ENCODE results near the gene FRAT2. TPM values are rescaled to one million over a fixed set of nuclear protein-coding genes. Genes with fewer than 3 reads are reported as not detected.
A peak's percentile ranks its signal among the peaks of the same experiment; 100 is the strongest.

The FRAT2 gene
- total and polyA plus RNA-seq, 4 experiments from 2014 or later, result 13.1 to 30.4 (median 22.1) TPM

GRCh38 chr10:97363071-97363470 is 28.5 kb upstream of the FRAT2 start:
- H3K9me3 ChIP-seq (ENCODE audit: control insufficient read depth in 1 of 2, low read length in 2 of 2), result no peaks in the 10 kb centered on the region
- POLR2A ChIA-PET (ENCODE audit: partially characterized antibody), result no interaction called here
- H3K27me3 ChIP-seq (ENCODE audit: insufficient read depth, low read length), result no peaks in the 10 kb centered on the region
- Mint-ChIP-seq H3K4me3 (no peak overlapping the region), H3K36me3 (peaks cover 18 to 58% of the 10 kb centered on the region in 2 donors), H3K4me1 (no peaks in the 10 kb centered on the region), H3K27me3 (no peaks in the 10 kb centered on the region), H3K9me3 (no peaks in the 10 kb centered on the region), H3K27ac (no peak overlapping the region)
- H3K27ac ChIP-seq (ENCODE audit: low read depth, low read length), result no peak overlapping the region
- CTCF ChIA-PET (ENCODE audit: partially characterized antibody), result interaction anchor here (3.9 kb wide), 1 partner anchor 84 kb away, joined by 19 read pairs; no protein-coding TSS in a partner anchor
- H3K4me3 ChIP-seq (ENCODE audit: low read length in 2 of 2), result no peak overlapping the region
- peaks cover 10% of the 10 kb centered on the region for H3K36me3 ChIP-seq (ENCODE audit: insufficient read depth, low read length)
- DNase-seq, result no peak
- H3K4me1 ChIP-seq (ENCODE audit: insufficient read depth, low read length), result no peaks in the 10 kb centered on the region
- intact Hi-C loops (cut with micrococcal nuclease), result loop anchor here (2.0 kb wide), 1 partner anchor 84 kb away; no protein-coding TSS in a partner anchor

GRCh38 chr10:97362310-97363033 is 27.9 kb upstream of the FRAT2 start:
- POLR2A ChIA-PET (ENCODE audit: partially characterized antibody), result no interaction called here
- peaks cover 17 to 58% of the 10 kb centered on the region in 2 donors for H3K36me3 Mint-ChIP-seq
- H3K27me3 Mint-ChIP-seq, result no peaks in the 10 kb centered on the region
- H3K4me1 Mint-ChIP-seq, result no peaks in the 10 kb centered on the region
- Histone ChIP-seq H3K4me3 (ENCODE audit: low read length in 2 of 2) (no peak overlapping the region), H3K27me3 (ENCODE audit: insufficient read depth, low read length) (no peaks in the 10 kb centered on the region), H3K4me1 (ENCODE audit: insufficient read depth, low read length) (no peaks in the 10 kb centered on the region), H3K27ac (ENCODE audit: low read depth, low read length) (no peak overlapping the region), H3K36me3 (ENCODE audit: insufficient read depth, low read length) (peaks cover 10% of the 10 kb centered on the region), H3K9me3 (ENCODE audit: control insufficient read depth in 1 of 2, low read length in 2 of 2) (no peaks in the 10 kb centered on the region)
- no peak for DNase-seq
- intact Hi-C loops (cut with micrococcal nuclease), result loop anchor here (2.0 kb wide), 1 partner anchor 84 kb away; no protein-coding TSS in a partner anchor
- CTCF ChIA-PET (ENCODE audit: partially characterized antibody), result interaction anchor here (3.9 kb wide), 1 partner anchor 84 kb away, joined by 19 read pairs; no protein-coding TSS in a partner anchor
- no peak overlapping the region for H3K27ac Mint-ChIP-seq
- no peak overlapping the region for H3K4me3 Mint-ChIP-seq
- H3K9me3 Mint-ChIP-seq, result no peaks in the 10 kb centered on the region

DNA sequence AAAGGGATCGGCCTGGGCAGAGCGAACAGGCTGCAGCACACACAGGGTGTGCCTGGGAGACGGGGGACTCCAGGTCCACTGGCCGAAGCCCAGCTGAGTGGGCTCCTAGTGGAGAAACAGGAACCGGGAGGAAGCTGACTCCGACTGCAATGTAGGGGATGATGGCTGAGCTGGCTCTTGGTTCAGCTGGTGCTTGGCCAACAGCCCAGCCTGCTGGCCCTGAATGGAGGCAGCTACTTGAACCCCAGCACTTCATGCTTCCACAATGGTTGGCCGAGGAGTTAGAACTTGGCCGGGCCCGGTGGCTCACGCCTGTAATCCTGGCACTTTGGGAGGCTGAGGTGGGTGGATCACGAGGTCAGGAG is 27.0 kb upstream of the FRAT2 start:
- Histone ChIP-seq H3K27ac (ENCODE audit: low read depth, low read length) (no peak overlapping the region), H3K36me3 (ENCODE audit: insufficient read depth, low read length) (peaks cover 8% of the 10 kb centered on the region), H3K9me3 (ENCODE audit: control insufficient read depth in 1 of 2, low read length in 2 of 2) (no peaks in the 10 kb centered on the region), H3K27me3 (ENCODE audit: insufficient read depth, low read length) (no peaks in the 10 kb centered on the region), H3K4me3 (ENCODE audit: low read length in 2 of 2) (no peak overlapping the region), H3K4me1 (ENCODE audit: insufficient read depth, low read length) (no peaks in the 10 kb centered on the region)
- ChIA-PET CTCF (ENCODE audit: partially characterized antibody) (interaction anchor here (0.7 to 3.9 kb wide), 3 partner anchors 80 to 118 kb away, joined by 4 to 19 read pairs (median 4); no protein-coding TSS in a partner anchor), POLR2A (ENCODE audit: partially characterized antibody) (no interaction called here)
- Mint-ChIP-seq H3K27me3 (no peaks in the 10 kb centered on the region), H3K4me3 (no peak overlapping the region), H3K4me1 (no peaks in the 10 kb centered on the region), H3K9me3 (no peaks in the 10 kb centered on the region), H3K36me3 (peaks cover 15 to 54% of the 10 kb centered on the region in 2 donors), H3K27ac (no peak overlapping the region)
- no peak for DNase-seq
- intact Hi-C loops (cut with micrococcal nuclease), result no loop called here

GRCh38 chr10:97360705-97361536 is 26.4 kb upstream of the FRAT2 start:
- H3K4me1 ChIP-seq (ENCODE audit: insufficient read depth, low read length), result no peaks in the 10 kb centered on the region
- no peak overlapping the region for H3K4me3 ChIP-seq (ENCODE audit: low read length in 2 of 2)
- Mint-ChIP-seq H3K27me3 (no peaks in the 10 kb centered on the region), H3K4me3 (no peak overlapping the region), H3K36me3 (peaks cover 20 to 55% of the 10 kb centered on the region in 2 donors), H3K9me3 (no peaks in the 10 kb centered on the region), H3K4me1 (no peaks in the 10 kb centered on the region), H3K27ac (peak overlapping the region in 2 of 7 donors; percentile 32 to 37)
- H3K36me3 ChIP-seq (ENCODE audit: insufficient read depth, low read length), result peaks cover 4% of the 10 kb centered on the region
- H3K27me3 ChIP-seq (ENCODE audit: insufficient read depth, low read length), result no peaks in the 10 kb centered on the region
- ChIA-PET CTCF (ENCODE audit: partially characterized antibody) (interaction anchor here (1.2 to 3.9 kb wide), 3 partner anchors 79 to 87 kb away, joined by 4 to 19 read pairs (median 13); no protein-coding TSS in a partner anchor), POLR2A (ENCODE audit: partially characterized antibody) (no interaction called here)
- no peak overlapping the region for H3K27ac ChIP-seq (ENCODE audit: low read depth, low read length)
- no peak for DNase-seq
- intact Hi-C loops (cut with micrococcal nuclease), result no loop called here
- no peaks in the 10 kb centered on the region for H3K9me3 ChIP-seq (ENCODE audit: control insufficient read depth in 1 of 2, low read length in 2 of 2)

DNA sequence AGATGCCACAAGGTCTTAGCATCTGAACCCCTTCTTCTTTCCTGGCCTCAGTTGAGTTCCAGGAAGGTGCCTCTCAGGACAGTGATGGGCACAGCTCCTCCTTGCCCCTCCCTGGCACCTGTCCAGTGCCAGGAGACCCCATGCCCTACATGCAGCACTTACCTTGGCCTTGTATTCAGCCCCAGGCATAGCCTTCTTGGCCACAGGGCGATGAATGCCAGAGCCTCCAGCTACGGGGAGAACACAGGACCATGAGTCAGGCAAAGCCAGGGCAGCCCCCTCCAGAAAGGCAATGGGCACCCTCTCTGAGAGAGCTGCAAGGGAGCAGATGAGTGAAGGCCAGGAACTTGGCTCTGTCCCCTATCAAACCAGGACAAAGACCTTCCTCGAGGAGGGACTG is 24.3 kb upstream of the FRAT2 start:
- H3K4me3 ChIP-seq (ENCODE audit: low read length in 2 of 2), result no peak overlapping the region
- no peaks in the 10 kb centered on the region for H3K9me3 Mint-ChIP-seq
- no peaks in the 10 kb centered on the region for H3K4me1 ChIP-seq (ENCODE audit: insufficient read depth, low read length)
- ChIA-PET POLR2A (ENCODE audit: partially characterized antibody) (no interaction called here), CTCF (ENCODE audit: partially characterized antibody) (interaction anchor here (0.7 to 10.4 kb wide), 9 partner anchors 8 to 434 kb away, joined by 3 to 103 read pairs (median 3); no protein-coding TSS in a partner anchor)
- peak overlapping the region in 1 of 7 donors; percentile 72 for H3K27ac Mint-ChIP-seq
- peaks cover 12 to 38% of the 10 kb centered on the region in 2 donors for H3K36me3 Mint-ChIP-seq
- no peaks in the 10 kb centered on the region for H3K9me3 ChIP-seq (ENCODE audit: control insufficient read depth in 1 of 2, low read length in 2 of 2)
- no peaks in the 10 kb centered on the region for H3K27me3 Mint-ChIP-seq
- H3K4me3 Mint-ChIP-seq, result no peak overlapping the region
- H3K27me3 ChIP-seq (ENCODE audit: insufficient read depth, low read length), result no peaks in the 10 kb centered on the region
- no peak overlapping the region for H3K27ac ChIP-seq (ENCODE audit: low read depth, low read length)
- H3K4me1 Mint-ChIP-seq, result no peaks in the 10 kb centered on the region
- DNase-seq, result no peak
- intact Hi-C loops (cut with micrococcal nuclease), result no loop called here
- H3K36me3 ChIP-seq (ENCODE audit: insufficient read depth, low read length), result peaks cover 4% of the 10 kb centered on the region

DNA sequence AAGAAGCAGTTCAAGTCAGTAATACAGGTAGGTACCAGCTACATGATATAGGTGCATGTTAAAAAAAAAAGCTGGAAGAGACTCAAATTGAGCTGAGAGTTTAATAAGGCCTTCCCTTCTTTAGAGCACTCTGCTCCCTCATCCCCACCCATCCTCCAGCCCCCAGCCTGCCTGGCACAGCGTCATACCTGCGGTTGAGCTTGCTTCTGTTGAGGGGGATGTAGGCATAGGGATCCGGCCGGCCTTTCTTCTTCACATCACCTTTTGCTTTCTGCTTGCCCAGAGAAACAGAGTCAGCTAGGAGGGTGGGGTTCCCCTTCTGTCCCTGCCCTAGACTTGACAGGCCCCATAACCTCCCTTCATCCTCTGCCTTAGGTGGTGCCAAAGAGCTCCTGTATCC is 23.8 kb upstream of the FRAT2 start:
- Mint-ChIP-seq H3K9me3 (no peaks in the 10 kb centered on the region), H3K4me1 (no peaks in the 10 kb centered on the region), H3K27me3 (no peaks in the 10 kb centered on the region), H3K36me3 (peaks cover 12 to 34% of the 10 kb centered on the region in 2 donors), H3K4me3 (no peak overlapping the region), H3K27ac (peak overlapping the region in 1 of 7 donors; percentile 72)
- no peak overlapping the region for H3K27ac ChIP-seq (ENCODE audit: low read depth, low read length)
- H3K9me3 ChIP-seq (ENCODE audit: control insufficient read depth in 1 of 2, low read length in 2 of 2), result no peaks in the 10 kb centered on the region
- POLR2A ChIA-PET (ENCODE audit: partially characterized antibody), result no interaction called here
- intact Hi-C loops (cut with micrococcal nuclease), result no loop called here
- H3K4me3 ChIP-seq (ENCODE audit: low read length in 2 of 2), result no peak overlapping the region
- CTCF ChIA-PET (ENCODE audit: partially characterized antibody), result interaction anchor here (0.7 to 10.4 kb wide), 9 partner anchors 8 to 434 kb away, joined by 3 to 103 read pairs (median 3); no protein-coding TSS in a partner anchor
- no peaks in the 10 kb centered on the region for H3K4me1 ChIP-seq (ENCODE audit: insufficient read depth, low read length)
- no peak for DNase-seq
- H3K36me3 ChIP-seq (ENCODE audit: insufficient read depth, low read length), result peaks cover 4% of the 10 kb centered on the region
- H3K27me3 ChIP-seq (ENCODE audit: insufficient read depth, low read length), result no peaks in the 10 kb centered on the region

DNA sequence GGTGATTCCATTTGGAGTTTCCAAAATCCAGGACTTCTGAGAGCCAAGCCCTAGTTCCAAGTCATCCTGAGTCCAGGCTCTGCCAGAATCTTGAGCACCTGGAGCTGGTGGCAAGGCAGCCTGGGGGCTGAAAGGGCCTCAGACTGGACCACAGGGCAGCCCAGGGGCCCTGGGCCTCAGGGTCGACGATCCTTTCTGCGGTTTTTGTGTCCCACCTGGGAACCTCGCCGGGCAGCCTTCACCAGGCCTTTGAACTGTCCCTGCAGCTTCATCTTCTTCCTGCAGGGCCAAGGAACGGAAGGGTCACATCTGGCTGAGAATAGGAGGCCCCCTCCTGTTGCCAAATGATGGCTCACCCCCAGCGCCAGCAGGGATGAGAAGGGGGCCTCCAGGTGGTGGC is 22.4 kb upstream of the FRAT2 start:
- peaks cover 12 to 29% of the 10 kb centered on the region in 2 donors for H3K36me3 Mint-ChIP-seq
- Histone ChIP-seq H3K4me1 (ENCODE audit: insufficient read depth, low read length) (no peaks in the 10 kb centered on the region), H3K36me3 (ENCODE audit: insufficient read depth, low read length) (peaks cover 4% of the 10 kb centered on the region), H3K27ac (ENCODE audit: low read depth, low read length) (no peak overlapping the region), H3K4me3 (ENCODE audit: low read length in 2 of 2) (no peak overlapping the region), H3K9me3 (ENCODE audit: control insufficient read depth in 1 of 2, low read length in 2 of 2) (no peaks in the 10 kb centered on the region), H3K27me3 (ENCODE audit: insufficient read depth, low read length) (no peaks in the 10 kb centered on the region)
- ChIA-PET CTCF (ENCODE audit: partially characterized antibody) (interaction anchor here (1.6 to 10.4 kb wide), 3 partner anchors 32 to 78 kb away, joined by 3 to 103 read pairs (median 7); no protein-coding TSS in a partner anchor), POLR2A (ENCODE audit: partially characterized antibody) (no interaction called here)
- intact Hi-C loops (cut with micrococcal nuclease), result no loop called here
- no peak overlapping the region for H3K27ac Mint-ChIP-seq
- H3K9me3 Mint-ChIP-seq, result no peaks in the 10 kb centered on the region
- no peaks in the 10 kb centered on the region for H3K27me3 Mint-ChIP-seq
- no peak overlapping the region for H3K4me3 Mint-ChIP-seq
- DNase-seq, result no peak
- no peaks in the 10 kb centered on the region for H3K4me1 Mint-ChIP-seq
